BLaER1 treated with 17β-estradiol and CSF1 and Interleukin-3, amounts not matched to agents 10 nM and 100 nM (cell line): ENCODE data around the gene EEA1.

Experiments used
- H3K27ac ChIP-seq, 11 experiments: shearing (Covaris generic); formaldehyde crosslinking; 2 replicates each; pipeline ENCODE4 v1.8.1; 2022
- H3K27me3 ChIP-seq, 11 experiments: shearing (Covaris generic); formaldehyde crosslinking; 2 replicates each; pipeline ENCODE4 v1.8.1; 2022
- H3K36me3 ChIP-seq, 11 experiments: shearing (Covaris generic); formaldehyde crosslinking; 2 replicates each; pipeline ENCODE4 v1.8.1; 2022
- H3K4me1 ChIP-seq, 10 experiments: shearing (Covaris generic); formaldehyde crosslinking; 2 replicates each; pipeline ENCODE4 v1.8.1; 2022
- H3K4me2 ChIP-seq, 11 experiments: shearing (Covaris generic); formaldehyde crosslinking; 2 replicates each; pipeline ENCODE4 v1.8.1; 2022
- H3K4me3 ChIP-seq, 10 experiments: shearing (Covaris generic); formaldehyde crosslinking; 2 replicates each; pipeline ENCODE4 v1.8.1; 2022
- H3K9ac ChIP-seq, 11 experiments: shearing (Covaris generic); formaldehyde crosslinking; 2 replicates each; pipeline ENCODE4 v1.8.1; 2022
- H3K9me3 ChIP-seq, 11 experiments: shearing (Covaris generic); formaldehyde crosslinking; replicated peaks in 1 of 11; 2 replicates each; pipeline ENCODE4 v1.8.1; 2022
- H4K20me1 ChIP-seq, 11 experiments: shearing (Covaris generic); formaldehyde crosslinking; 2 replicates each; pipeline ENCODE4 v1.8.1; 2022
- Cebpa-rat ChIP-seq, 11 experiments: shearing (Covaris generic); IDR thresholded peaks; 2 replicates each; pipeline ENCODE4 v1.8.1; 2022

The EEA1 gene

GRCh38 chr12:92928421-92928961 is 604 bp downstream of the EEA1 start:
- peaks cover 30 to 41% (median 35%) of the 10 kb centered on the region in 10 experiments for H3K4me1 ChIP-seq
- H3K4me3 ChIP-seq, result peak overlapping the region; percentile 67 to 87 (median 78)
- H3K27me3 ChIP-seq, result no peaks in the 10 kb centered on the region
- no peaks in the 10 kb centered on the region; a peak in 1 of 22 replicates for H3K9me3 ChIP-seq
- peaks cover 6 to 40% (median 14%) of the 10 kb centered on the region in 11 experiments; a peak in 17 of 22 replicates for H4K20me1 ChIP-seq
- H3K27ac ChIP-seq, result peak overlapping the region; percentile 83 to 98 (median 94)
- no peak for TF ChIP-seq Cebpa-rat (IDR thresholded peaks at IDR 0.05)
- H3K9ac ChIP-seq, result peak overlapping the region; percentile 93 to 99 (median 96)
- peak overlapping the region; percentile 75 to 97 (median 90) for H3K4me2 ChIP-seq
- peaks cover 0 to 8% (median 4%) of the 10 kb centered on the region in 11 experiments; a peak in 9 of 22 replicates for H3K36me3 ChIP-seq

- TF ChIP-seq Cebpa-rat (IDR thresholded peaks at IDR 0.05), result no peak
- H3K27ac ChIP-seq, result peak overlapping the region; percentile 83 to 98 (median 94)
Observed at GRCh38 chr12:92927436-92928281, 1.4 kb downstream of the EEA1 start.

GRCh38 chr12:92927055-92927435 is 2.0 kb downstream of the EEA1 start:
- Histone ChIP-seq H3K27me3 (no peaks in the 10 kb centered on the region), H3K27ac (peak overlapping the region in 10 of 11 experiments; percentile 34 to 98 (median 94); a peak in 18 of 22 replicates), H4K20me1 (peaks cover 6 to 42% (median 14%) of the 10 kb centered on the region in 11 experiments; a peak in 17 of 22 replicates), H3K9me3 (peaks cover 0 to 13% (median 7%) of the 10 kb centered on the region in 11 experiments; a peak in 16 of 22 replicates), H3K9ac (peak overlapping the region; percentile 93 to 99 (median 96); a peak in 19 of 22 replicates), H3K4me2 (peak overlapping the region; percentile 75 to 97 (median 90)), H3K4me1 (peaks cover 30 to 42% (median 35%) of the 10 kb centered on the region in 10 experiments), H3K36me3 (peaks cover 4 to 19% (median 10%) of the 10 kb centered on the region in 11 experiments; a peak in 16 of 22 replicates), H3K4me3 (peak overlapping the region; percentile 67 to 87 (median 78); a peak in 17 of 20 replicates)
- TF ChIP-seq Cebpa-rat (IDR thresholded peaks at IDR 0.05), result no peak

More at GRCh38 chr12:92927436-92928281, 1.4 kb downstream of the EEA1 start:
- H3K9ac ChIP-seq, result peak overlapping the region; percentile 93 to 99 (median 96)
- no peaks in the 10 kb centered on the region for H3K27me3 ChIP-seq
- peak overlapping the region; percentile 67 to 87 (median 78) for H3K4me3 ChIP-seq
- peaks cover 30 to 42% (median 35%) of the 10 kb centered on the region in 10 experiments for H3K4me1 ChIP-seq
- H3K36me3 ChIP-seq, result peaks cover under 1 to 13% (median 4%) of the 10 kb centered on the region in 11 experiments; a peak in 13 of 22 replicates
- H3K9me3 ChIP-seq, result peaks cover 0 to 7% (median 1%) of the 10 kb centered on the region in 11 experiments; a peak in 11 of 22 replicates
- peaks cover 6 to 42% (median 14%) of the 10 kb centered on the region in 11 experiments; a peak in 17 of 22 replicates for H4K20me1 ChIP-seq
- peak overlapping the region; percentile 75 to 97 (median 90) for H3K4me2 ChIP-seq

GRCh38 chr12:92926549-92926948 is 2.5 kb downstream of the EEA1 start:
- Histone ChIP-seq H3K4me2 (peak overlapping the region; percentile 75 to 97 (median 90)), H3K27me3 (no peaks in the 10 kb centered on the region), H4K20me1 (peaks cover 6 to 42% (median 14%) of the 10 kb centered on the region in 11 experiments; a peak in 17 of 22 replicates), H3K36me3 (peaks cover 4 to 22% (median 13%) of the 10 kb centered on the region in 11 experiments; a peak in 16 of 22 replicates), H3K4me1 (peaks cover 30 to 42% (median 35%) of the 10 kb centered on the region in 10 experiments), H3K9ac (peak overlapping the region; percentile 33 to 99 (median 95); a peak in 18 of 22 replicates), H3K4me3 (peak overlapping the region; percentile 67 to 87 (median 78); a peak in 12 of 20 replicates), H3K27ac (peak overlapping the region in 10 of 11 experiments; percentile 34 to 98 (median 94); a peak in 17 of 22 replicates), H3K9me3 (peaks cover 0 to 17% (median 12%) of the 10 kb centered on the region in 11 experiments; a peak in 16 of 22 replicates)
- no peak for TF ChIP-seq Cebpa-rat (IDR thresholded peaks at IDR 0.05)

- Histone ChIP-seq H3K27ac (no peak overlapping the region), H3K27me3 (no peaks in the 10 kb centered on the region), H3K4me1 (peaks cover 10 to 21% (median 12%) of the 10 kb centered on the region in 10 experiments), H3K9me3 (peaks cover 0 to 17% (median 12%) of the 10 kb centered on the region in 11 experiments; a peak in 16 of 22 replicates), H3K9ac (no peak overlapping the region), H3K36me3 (peaks cover 4 to 22% (median 13%) of the 10 kb centered on the region in 11 experiments; a peak in 16 of 22 replicates), H3K4me2 (no peak overlapping the region), H3K4me3 (no peak overlapping the region), H4K20me1 (peaks cover 0 to 36% (median 10%) of the 10 kb centered on the region in 11 experiments; a peak in 17 of 22 replicates)
- no peak for TF ChIP-seq Cebpa-rat (IDR thresholded peaks at IDR 0.05)
Observed at GRCh38 chr12:92921877-92922276, 7.2 kb downstream of the EEA1 start.

GRCh38 chr12:92915365-92915764 is 13.7 kb downstream of the EEA1 start:
- no peak overlapping the region for H3K4me3 ChIP-seq
- peaks cover 0 to 38% (median 27%) of the 10 kb centered on the region in 11 experiments; a peak in 17 of 22 replicates for H3K9me3 ChIP-seq
- no peak overlapping the region for H3K27ac ChIP-seq
- H4K20me1 ChIP-seq, result peaks cover 0 to 23% (median 0%) of the 10 kb centered on the region in 11 experiments; a peak in 6 of 22 replicates
- H3K4me2 ChIP-seq, result no peak overlapping the region
- H3K36me3 ChIP-seq, result peaks cover 0 to 37% (median 27%) of the 10 kb centered on the region in 11 experiments; a peak in 16 of 22 replicates
- no peak for TF ChIP-seq Cebpa-rat (IDR thresholded peaks at IDR 0.05)
- no peaks in the 10 kb centered on the region for H3K27me3 ChIP-seq
- H3K4me1 ChIP-seq, result peaks cover 0 to 23% (median 0%) of the 10 kb centered on the region in 10 experiments; a peak in 7 of 20 replicates
- H3K9ac ChIP-seq, result no peak overlapping the region

- no peak for TF ChIP-seq Cebpa-rat (IDR thresholded peaks at IDR 0.05)
- peaks cover 7 to 50% (median 39%) of the 10 kb centered on the region in 11 experiments for H3K9me3 ChIP-seq
- H4K20me1 ChIP-seq, result peaks cover 0 to 23% (median 0%) of the 10 kb centered on the region in 11 experiments; a peak in 6 of 22 replicates
- peaks cover 0 to 23% (median 0%) of the 10 kb centered on the region in 10 experiments; a peak in 7 of 20 replicates for H3K4me1 ChIP-seq
- no peaks in the 10 kb centered on the region for H3K27me3 ChIP-seq
- no peak overlapping the region for H3K4me2 ChIP-seq
- no peak overlapping the region for H3K27ac ChIP-seq
- peaks cover 8 to 49% (median 36%) of the 10 kb centered on the region in 11 experiments; a peak in 20 of 22 replicates for H3K36me3 ChIP-seq
- no peak overlapping the region for H3K9ac ChIP-seq
- no peak overlapping the region for H3K4me3 ChIP-seq
Observed at GRCh38 chr12:92914170-92914569, 14.9 kb downstream of the EEA1 start.

- peaks cover 13 to 60% (median 49%) of the 10 kb centered on the region in 11 experiments for H3K9me3 ChIP-seq
- peak overlapping the region in 2 of 11 experiments; percentile 21 to 47; a peak in 3 of 22 replicates for H3K4me2 ChIP-seq
- H3K4me1 ChIP-seq, result peaks cover 0 to 26% (median 2%) of the 10 kb centered on the region in 10 experiments; a peak in 7 of 20 replicates
- H3K4me3 ChIP-seq, result no peak overlapping the region
- H3K36me3 ChIP-seq, result peaks cover 16 to 54% (median 40%) of the 10 kb centered on the region in 11 experiments; a peak in 20 of 22 replicates
- H3K9ac ChIP-seq, result no peak overlapping the region
- H4K20me1 ChIP-seq, result peaks cover 0 to 29% (median 0%) of the 10 kb centered on the region in 11 experiments; a peak in 7 of 22 replicates
- TF ChIP-seq Cebpa-rat (IDR thresholded peaks at IDR 0.05), result no peak
- H3K27ac ChIP-seq, result no peak overlapping the region
- H3K27me3 ChIP-seq, result no peaks in the 10 kb centered on the region
Observed at GRCh38 chr12:92912672-92913071, 16.4 kb downstream of the EEA1 start.
